B cell (primary cell): ENCODE measurements around the gene KRTAP9-2.

ENCODE experiments used
- EZH2 ChIP-seq: IDR thresholded peaks from 2 replicates; pipeline ENCODE4 v1.6.1; 2012; ENCODE audit warnings: borderline replicate concordance, low read depth, mild to moderate bottlenecking, moderate library complexity, low read length; ENCODE audit not compliant: insufficient read depth, poor library complexity, severe bottlenecking
- TF ChIP-seq, protein P1 (sequence below): fragments of 200-600 bp; IDR thresholded peaks from one replicate; pipeline ENCODE4 v1.8.0; 2022; ENCODE audit warnings: antibody characterized with exemption, mild to moderate bottlenecking

DNA sequence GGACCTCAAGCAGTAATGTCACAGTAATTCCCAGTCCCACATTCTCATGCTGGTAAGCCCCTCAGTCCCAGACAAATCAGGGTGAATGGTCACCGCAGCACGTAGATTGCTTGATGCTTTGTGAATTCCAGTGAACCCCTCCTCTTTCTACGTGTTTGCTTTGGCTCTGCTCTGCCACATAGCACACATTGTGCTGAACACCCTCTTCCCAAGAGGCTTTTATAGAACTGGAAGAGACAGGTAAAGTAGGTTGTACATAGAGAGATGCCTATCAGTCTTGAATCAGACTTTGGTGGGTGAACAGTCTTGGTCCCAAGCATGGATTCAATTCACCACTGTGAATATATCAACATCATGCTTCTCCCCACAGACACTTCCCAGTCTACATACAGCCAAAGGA lies 38.2 kb downstream of the KRTAP9-2 start:
- TF ChIP-seq, protein P1, sequence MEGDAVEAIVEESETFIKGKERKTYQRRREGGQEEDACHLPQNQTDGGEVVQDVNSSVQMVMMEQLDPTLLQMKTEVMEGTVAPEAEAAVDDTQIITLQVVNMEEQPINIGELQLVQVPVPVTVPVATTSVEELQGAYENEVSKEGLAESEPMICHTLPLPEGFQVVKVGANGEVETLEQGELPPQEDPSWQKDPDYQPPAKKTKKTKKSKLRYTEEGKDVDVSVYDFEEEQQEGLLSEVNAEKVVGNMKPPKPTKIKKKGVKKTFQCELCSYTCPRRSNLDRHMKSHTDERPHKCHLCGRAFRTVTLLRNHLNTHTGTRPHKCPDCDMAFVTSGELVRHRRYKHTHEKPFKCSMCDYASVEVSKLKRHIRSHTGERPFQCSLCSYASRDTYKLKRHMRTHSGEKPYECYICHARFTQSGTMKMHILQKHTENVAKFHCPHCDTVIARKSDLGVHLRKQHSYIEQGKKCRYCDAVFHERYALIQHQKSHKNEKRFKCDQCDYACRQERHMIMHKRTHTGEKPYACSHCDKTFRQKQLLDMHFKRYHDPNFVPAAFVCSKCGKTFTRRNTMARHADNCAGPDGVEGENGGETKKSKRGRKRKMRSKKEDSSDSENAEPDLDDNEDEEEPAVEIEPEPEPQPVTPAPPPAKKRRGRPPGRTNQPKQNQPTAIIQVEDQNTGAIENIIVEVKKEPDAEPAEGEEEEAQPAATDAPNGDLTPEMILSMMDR = no peak
- TF ChIP-seq EZH2 = no peak
